HG02943 (cell line): Measurements from ENCODE around the gene TSPAN11.
"Not testable (repeated sequence)": the region's sequence is repeated elsewhere in the genome, so short reads cannot be mapped to it uniquely, and the experiment has no call there.

Experiments
- ATAC-seq: cut with Tn5 transposase; IDR thresholded peaks from one replicate; pipeline ENCODE4 v1.9.1; 2021; ENCODE audit warnings: mild to moderate bottlenecking, low read depth, moderate library complexity; ENCODE audit not compliant: unreplicated experiment

The TSPAN11 gene, protein sequence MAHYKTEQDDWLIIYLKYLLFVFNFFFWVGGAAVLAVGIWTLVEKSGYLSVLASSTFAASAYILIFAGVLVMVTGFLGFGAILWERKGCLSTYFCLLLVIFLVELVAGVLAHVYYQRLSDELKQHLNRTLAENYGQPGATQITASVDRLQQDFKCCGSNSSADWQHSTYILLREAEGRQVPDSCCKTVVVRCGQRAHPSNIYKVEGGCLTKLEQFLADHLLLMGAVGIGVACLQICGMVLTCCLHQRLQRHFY

DNA sequence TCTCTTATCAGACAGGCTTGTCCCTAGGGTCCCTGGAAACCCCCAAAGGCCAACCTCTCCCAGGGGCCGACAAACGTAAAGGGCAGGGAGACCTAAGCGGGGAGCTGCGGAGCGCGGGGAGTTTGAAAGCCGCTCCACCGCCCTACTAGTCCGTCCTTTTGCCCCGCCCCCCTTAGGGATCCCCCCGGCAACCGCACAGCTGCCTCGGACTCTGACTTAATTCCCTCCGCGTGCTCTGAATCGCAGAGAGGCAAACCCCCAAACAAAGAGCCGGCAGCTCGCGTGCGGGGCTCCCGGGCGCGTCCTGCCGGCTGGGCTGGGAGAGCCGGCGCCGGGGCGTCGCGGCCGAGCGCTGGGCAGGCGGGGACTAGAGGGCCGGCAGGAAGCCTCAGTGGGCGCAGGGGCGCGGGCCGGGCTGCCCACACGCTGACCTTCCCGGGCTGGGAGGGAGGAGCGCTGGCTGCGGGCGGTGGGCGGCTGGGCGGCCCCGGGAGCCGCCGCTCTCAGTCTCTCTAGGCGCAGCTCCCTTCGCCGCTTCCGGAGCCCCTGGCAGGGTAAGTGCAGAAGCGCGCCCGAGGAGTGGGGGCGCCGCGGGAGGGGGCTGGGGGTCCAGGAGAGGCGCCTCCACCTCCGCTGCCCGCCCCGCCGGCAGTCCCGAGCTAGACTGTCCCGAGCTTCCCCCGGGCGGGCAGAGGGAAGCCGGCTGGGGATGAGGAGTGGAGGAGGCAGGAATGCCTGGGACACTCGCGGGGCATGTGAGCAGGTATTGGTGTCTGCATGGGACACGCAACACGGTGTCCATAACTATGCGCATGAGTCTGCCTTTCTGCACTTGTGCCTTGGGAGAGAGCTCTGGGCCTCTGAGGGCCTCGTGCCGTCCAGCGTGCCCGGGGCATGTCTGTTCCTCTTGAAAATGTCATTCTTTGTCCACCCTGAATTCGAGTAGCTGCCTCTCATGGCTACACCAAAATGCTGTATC, at the start of gene TSPAN11:
Gene TSPAN11 (plus strand): TSS at position 506 of the 979 bp plus-strand sequence. CDS start 27,244 bp downstream, outside the sequence.
- ATAC-seq = no peak

DNA sequence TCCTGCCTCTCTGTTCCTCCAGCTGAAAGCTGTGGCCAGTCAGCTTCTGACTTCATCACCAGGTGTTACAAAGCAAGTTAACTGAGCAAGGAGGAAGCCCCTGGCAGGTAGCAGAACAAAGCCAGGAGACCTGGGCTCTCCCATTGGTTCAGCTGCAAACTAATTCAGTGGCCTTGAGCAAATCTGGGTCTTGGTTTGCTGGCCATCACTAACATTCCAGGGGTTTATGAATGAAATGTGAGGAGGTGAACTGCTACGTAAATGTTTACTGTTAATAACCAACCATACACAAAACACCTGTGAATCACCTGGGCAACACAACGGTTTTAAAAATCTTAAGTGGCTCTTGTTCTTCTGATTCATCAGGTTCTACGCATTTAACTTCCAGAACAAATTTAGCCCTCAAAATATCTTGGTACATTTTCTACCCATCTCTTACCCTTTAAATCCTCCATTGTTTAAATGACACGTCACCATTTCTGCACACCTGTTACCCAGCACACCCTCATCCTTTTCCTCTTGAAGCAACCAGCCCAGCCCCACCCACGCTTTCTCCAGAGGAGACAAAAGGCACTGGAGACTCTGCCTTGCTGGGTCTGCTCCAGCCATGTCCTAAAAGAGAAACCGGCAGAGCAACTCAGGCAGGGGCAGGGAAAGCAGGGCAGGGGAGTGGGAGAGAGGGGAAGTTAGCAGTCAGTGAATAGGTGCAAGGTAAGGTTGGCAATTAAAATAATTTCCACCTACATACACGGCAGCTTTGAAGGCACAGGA, 49.3 kb upstream of the TSPAN11 start:
- ATAC-seq = no peak

DNA sequence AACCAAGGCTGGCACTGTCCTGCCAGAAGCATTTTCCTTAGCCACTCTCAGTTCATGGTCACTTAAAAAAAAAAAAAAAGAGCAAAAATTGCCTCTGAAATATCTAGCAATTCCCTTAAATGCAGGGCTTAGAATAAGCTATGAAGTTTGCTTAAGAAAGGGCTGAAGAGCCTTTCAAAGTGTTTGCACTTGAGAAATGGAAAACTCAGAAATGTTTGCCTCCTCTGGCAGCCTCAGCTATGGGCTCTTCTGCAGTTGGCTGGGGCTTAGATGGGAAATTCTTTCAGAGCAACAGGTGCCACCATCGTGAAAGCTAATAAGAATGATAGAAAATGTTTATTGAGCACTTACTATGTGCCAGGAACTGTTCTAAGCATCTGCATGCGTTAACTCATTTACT, 48.5 kb upstream of the TSPAN11 start:
- ATAC-seq = no peak

DNA sequence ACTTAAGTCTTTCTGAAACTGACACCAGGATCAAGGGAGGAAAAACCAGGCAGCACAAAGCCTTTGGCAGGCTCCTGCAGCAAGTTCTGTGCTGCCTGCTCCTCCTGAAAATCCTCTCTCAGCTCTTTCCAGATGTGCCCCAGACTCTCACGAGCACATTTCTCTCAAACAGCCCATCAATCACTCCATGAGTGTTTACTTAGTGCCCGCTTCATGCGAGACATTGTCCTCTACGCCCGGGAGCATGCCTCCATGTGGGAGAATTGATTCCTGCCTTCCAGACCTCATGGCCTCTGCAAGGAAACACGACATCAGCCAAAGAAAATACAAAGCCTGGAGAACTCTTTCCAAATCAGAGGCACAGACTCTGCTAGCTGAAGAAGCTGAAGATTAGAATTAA, 46.5 kb upstream of the TSPAN11 start:
- no peak for ATAC-seq

DNA sequence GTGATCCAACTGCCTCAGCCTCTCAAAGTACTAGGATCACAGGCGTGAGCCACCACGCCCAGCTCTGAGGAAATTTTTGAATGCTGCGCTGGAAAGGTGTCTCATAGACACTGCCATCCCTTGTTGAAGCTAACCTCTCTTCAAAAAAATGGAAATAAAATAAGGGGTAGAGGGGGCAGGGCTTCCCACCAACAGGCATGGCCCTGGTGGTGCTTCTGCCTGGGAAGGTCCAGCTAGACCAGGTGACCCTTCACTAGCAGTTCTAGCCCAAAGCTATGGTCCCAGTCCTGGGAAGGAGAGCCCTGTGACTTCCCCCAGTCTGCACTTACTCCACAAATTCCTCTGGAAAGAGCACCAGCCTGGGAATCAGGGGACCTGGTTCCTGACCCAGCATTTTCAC, 45.7 kb upstream of the TSPAN11 start:
- ATAC-seq = no peak

DNA sequence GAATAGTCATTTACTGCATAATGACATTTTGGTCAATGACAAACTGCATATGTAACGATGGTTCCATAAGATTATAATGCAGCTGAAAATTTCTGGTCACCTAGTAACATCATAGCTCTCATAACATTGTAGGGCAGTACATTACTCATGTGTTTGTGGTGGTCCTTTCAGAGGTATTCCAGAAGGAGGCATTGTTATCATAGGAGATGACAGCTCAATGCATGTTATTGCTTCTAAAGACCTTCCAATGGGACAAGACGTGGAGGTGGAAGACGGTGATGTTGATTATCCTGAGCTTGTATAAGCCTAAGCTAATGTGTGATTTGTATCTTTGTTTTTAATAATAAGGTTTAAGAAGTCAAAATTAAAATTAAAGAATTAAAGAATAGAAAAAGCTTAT, 43.8 kb upstream of the TSPAN11 start:
- ATAC-seq = no peak

DNA sequence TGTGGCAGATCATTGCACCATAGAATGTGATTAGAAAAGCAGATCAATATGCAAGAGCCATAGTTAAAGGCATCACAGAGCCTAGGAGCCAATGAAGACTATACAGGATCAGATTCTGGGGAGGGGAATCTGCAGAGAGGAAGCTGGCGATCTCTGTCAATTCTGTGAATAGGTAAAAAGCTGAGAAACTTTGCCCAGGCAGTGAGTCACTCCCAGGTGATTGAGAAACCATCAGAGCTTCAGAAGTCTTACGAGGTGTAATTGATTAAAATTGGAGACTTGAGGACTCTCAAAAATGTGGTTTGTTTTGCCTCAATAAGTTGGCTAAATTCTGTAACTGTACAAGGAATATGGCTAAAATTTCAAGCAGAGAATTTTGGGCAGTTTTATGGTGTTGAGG, 41.7 kb upstream of the TSPAN11 start:
- no peak for ATAC-seq

DNA sequence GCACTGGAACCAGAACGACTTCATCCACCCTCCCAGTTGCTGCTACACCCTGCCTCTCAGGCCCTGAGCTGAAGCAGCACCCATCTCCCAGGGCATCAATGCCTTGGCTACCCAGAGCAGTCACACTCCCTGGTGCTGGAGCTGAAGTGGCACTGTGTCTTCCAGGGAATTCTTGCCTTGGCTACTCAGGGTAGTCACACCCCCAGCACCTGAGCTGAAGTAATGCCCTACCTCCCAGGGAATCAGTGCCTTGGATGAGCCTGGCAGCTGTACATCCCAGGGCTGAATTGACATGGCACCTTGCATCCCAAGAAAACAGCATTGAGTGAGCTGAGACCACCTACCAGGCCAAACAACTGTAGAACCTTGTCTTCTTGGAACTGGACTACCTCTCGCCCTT, 41.2 kb upstream of the TSPAN11 start:
- no peak for ATAC-seq

DNA sequence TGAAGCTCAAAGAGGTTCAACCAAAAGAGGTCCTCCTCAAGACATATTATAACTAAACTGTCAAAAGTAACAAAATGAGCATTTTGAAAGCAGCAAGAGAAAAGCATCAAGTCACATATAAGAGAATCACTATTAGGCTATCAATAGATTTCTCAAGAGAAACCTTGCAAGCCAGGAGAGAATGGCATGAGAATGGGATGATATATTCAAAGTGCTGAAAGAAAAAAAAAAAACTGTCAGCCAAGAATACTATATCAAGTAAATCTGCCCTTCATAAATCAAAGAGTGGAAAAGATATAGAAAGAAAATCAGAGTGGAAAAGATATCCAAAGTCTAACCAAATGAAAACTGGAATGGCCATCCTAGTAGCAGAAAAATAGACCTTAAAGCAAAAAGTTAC, 39.3 kb upstream of the TSPAN11 start:
- ATAC-seq = no peak

DNA sequence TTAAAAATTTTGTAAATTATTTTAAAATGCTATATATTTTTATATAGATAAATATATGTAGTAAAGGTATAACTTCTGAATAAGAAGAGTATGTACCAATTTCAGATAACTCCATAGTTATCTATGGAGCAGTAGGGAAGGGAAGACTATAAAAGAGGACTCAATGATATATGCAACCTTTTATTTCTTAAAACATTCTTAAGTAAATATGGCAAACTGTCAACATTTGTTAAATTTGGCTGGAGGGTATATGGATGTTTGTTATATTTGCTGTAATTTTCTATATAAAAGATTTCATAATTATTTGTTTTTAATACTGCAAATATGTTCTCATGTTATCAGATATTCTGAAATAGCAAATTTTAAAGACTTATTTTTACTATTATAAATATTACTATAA, 38.3 kb upstream of the TSPAN11 start:
- no peak for ATAC-seq

DNA sequence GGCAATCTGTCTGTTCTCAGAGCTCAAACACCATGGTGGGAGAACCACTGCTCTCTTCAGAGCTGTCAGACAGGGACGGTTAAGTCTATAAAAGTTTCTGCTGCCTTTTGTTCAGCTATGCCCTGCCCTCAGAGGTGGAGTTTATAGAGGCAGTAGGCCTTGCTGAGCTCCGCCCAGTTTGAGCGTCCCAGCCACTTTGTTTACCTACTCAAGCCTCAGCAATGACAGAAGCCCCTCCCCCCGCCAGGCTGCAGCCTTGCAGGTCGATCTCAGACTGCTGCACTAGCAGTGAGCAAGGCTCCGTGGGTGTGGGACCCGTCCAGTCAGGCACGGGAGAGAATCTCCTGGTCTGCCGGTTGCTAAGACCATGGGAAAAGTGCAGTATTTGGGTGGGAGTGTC, 32.0 kb upstream of the TSPAN11 start:
- ATAC-seq = not testable (repeated sequence)

DNA sequence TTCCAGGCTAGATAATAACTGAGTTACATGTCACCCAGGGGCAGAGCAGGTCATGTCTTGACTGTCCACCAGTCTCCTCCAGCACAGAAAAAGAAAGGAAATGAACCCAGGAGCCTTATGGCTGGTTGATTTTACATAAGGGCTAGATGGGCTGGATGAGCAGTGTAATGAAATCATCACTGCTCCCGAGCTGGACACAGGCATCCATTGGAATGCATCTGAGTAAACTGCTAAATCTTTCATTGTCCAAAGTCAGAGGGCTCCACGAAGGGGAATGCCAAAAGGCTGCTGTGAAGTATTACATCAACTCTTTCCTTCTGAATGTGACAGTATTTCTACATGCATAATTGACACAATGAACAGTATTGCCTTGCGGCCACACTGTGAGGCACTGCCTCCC, 30.1 kb upstream of the TSPAN11 start:
- ATAC-seq = no peak

DNA sequence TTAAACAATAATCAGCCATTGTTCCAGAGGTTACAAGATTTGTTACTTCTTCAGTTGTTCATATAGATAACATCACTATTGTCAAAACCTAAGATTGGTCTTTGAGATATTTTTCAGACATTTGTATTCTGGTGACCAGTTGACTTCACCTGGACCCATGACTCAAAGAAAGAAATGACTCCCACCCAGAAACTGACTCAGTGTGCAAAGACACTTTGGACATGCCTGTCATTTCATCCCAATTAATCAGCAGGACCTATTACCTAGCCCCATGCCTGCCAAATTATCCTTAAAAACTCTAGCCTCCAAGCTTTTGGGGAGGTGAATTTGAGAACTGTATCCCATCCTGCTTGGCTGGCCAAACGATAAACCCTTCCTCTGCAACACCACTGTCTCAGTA, 27.7 kb upstream of the TSPAN11 start:
- no peak for ATAC-seq

DNA sequence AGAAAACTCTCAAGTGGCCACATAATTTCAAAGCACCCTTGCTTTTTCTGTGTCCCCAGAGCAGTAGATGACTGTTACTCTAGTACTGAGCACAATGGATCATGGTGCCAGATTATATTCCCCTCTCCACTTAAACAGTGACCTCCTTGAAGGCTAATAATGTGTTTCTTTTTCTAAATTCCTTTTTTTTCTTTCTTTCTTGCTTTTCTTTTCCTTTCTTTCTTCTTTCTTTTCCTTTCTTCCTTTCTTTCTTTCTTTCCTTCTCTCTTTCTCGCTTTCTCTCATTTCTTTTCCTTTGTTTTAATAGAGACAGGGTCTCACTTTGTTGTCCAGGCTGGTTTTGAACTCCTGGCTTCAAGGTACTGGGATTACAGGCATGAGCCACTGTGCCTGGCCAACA, 26.2 kb upstream of the TSPAN11 start:
- no peak for ATAC-seq

DNA sequence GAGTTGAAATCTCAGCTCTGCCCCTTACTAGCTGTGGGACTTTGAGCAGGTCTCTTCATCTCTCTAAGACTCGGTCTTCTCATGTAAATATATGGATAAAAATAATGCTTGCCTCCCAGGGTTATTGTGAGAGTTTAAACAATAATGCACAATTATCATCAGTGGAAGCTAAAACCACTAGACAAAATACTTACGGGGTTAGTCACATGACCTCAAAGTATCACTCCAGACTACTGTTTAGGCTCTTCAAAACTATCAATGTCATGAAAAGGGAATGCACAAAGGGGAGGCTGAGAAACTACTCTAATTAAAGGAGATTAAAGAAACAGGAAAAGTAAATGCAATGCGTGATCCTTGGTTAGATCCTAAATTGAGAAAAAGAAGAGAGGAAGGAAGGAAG, 24.5 kb upstream of the TSPAN11 start:
- ATAC-seq = no peak

DNA sequence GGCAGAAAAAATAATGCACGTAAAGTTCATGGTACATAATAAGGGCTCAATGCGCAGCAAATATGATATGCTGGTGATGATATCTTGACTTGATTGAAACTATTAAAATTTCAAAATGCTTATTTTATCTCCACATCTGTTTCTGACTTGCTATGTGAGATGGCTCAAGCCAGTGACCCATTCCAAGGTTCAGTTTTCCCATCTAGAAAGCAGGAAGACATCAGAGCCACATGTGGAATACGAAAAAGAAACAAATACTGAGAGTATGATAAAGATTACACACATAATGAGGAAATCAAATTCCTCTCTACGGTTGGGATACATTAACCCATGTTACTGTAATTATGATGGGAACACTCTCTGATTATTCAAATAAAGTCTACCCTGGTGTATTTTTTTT, 24.0 kb upstream of the TSPAN11 start:
- no peak for ATAC-seq

DNA sequence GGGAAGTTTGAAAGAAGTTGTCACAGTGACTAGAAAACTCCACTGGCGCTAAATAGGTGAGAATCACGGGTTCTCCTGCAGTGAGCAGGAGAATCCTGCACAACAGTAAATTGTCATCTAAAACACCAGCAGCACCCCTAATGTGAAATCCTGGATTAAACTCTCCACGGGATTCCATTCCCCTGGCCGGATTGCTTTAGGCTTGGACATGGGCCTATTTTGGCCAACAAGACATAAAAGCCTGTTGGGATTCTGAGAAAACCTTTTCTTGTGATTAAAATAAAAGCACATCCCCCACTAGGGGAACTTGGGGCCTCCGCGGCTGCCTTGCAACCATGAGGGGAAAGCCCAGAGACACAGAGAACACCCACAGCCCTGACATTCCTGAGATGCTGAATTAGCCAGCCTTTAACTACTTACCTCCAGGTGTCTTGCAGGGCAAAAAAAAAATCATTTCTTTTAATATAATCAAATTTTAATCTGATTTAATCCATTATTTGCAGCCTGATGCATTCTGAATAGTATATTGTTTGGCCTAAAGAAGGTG, 21.0 kb upstream of the TSPAN11 start:
- no peak for ATAC-seq

DNA sequence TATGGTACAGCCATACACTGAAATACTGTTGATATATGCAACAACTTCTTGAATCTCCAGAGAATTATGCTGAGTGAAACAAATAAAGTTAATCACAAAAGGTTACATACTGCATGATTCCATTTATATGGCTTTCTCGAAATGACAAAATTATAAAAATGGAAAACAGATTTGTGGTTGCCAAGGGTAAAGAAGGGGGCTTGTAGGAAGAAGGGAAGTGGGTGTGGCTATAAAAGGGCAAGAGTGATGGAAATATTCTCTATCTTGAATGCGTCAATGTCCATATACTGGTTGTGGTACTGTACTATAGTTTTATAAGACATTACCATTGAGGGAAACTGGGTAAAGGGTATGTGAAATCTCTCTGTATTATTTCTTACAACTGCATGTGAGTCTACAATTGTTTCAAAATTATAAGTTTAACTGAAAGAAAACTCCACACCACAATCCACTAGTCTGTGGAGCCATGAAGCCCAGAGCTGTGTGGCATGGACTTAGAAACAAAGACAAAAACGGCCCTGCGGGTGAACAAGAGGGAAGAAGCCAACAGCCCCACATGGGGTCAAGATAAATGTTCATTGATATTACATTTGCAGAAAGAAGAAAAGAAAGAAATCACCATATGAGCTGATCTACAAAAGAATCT, 18.3 kb upstream of the TSPAN11 start:
- ATAC-seq = no peak

DNA sequence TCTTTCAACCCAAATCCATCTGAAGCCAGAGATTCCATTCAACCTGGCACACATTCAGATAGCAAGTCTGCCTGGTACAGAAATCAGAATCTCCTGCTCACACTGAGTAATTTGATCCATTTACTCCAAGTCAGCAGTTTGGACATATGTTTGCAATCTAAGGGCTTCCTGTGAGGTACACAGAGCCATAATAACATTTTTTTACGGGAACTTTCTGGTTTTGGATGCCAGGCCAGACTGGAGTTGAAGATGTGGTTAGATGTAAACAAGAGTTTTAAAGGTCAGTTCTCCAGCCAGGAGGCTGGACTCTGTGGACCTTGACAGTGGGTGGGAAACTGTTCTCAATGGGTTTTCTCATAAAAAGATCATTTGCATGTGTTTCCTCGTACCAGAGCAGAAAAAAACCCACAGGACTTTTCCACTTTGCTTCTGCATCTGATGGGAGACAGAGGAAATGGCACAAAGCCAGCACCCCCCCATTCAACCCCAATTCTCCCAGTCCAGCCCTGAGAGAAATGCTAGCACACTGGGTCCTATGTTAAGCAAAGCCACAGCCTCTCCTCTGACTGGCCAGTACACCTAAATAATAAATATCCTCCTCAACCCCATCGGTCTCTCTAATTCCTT, 17.7 kb upstream of the TSPAN11 start:
- ATAC-seq = no peak
